K562 (cell line): Measurements from ENCODE around the gene MTHFD2. TPM values are rescaled to one million over a fixed set of nuclear protein-coding genes. Genes with fewer than 3 reads are reported as not detected.
A peak's percentile ranks its signal among the peaks of the same experiment; 100 is the strongest.

Source experiments
- CC2D1A ChIP-seq: fragments of 450-650 bp; IDR thresholded peaks from 2 replicates; pipeline ENCODE4 v1.6.1; 2017; ENCODE audit warnings: mild to moderate bottlenecking
- DACH1 ChIP-seq: fragments of 450-650 bp; IDR thresholded peaks from 2 replicates; pipeline ENCODE4 v1.6.1; 2018; ENCODE audit not compliant: partially characterized antibody
- DMBX1 ChIP-seq: fragments of 250-450 bp; sonication (Bioruptor Pico); IDR thresholded peaks from 2 replicates; pipeline ENCODE4 v1.8.0; 2022; ENCODE audit warnings: inconsistent platforms, mild to moderate bottlenecking, moderate library complexity, borderline replicate concordance
- EP300 ChIP-seq: IDR thresholded peaks from 2 replicates; pipeline ENCODE4 v1.6.1; 2012; ENCODE audit warnings: low read length, improper control_type of control experiment
- GATAD2A ChIP-seq: fragments of 450-650 bp; IDR thresholded peaks from 2 replicates; pipeline ENCODE4 v1.6.1; 2017
- GTF2B ChIP-seq: IDR thresholded peaks from 2 replicates; pipeline ENCODE4 v1.6.1; 2011; ENCODE audit not compliant: insufficient read length; ENCODE audit errors: extremely low read depth
- HDAC8 ChIP-seq: fragments of 450-650 bp; IDR thresholded peaks from 2 replicates; pipeline ENCODE4 v1.6.1; 2016; ENCODE audit warnings: mild to moderate bottlenecking, missing genetic modification characterization, moderate library complexity, missing compliant biosample characterization
- ILF3 ChIP-seq: fragments of 450-650 bp; IDR thresholded peaks from 2 replicates; pipeline ENCODE4 v1.6.1; 2018; ENCODE audit warnings: antibody characterized with exemption, mild to moderate bottlenecking, moderate library complexity, borderline replicate concordance
- SMC3 ChIP-seq: conservative IDR thresholded peaks from 2 replicates; pipeline ENCODE4 v1.6.1; 2011; ENCODE audit warnings: low read depth, low read length, improper control_type of control experiment; ENCODE audit not compliant: insufficient read depth
- ZNF197 ChIP-seq: fragments of 200-800 bp; sonication (Bioruptor generic); IDR thresholded peaks from 2 replicates; pipeline ENCODE4 v1.6.1; 2016; ENCODE audit warnings: low read depth, missing genetic modification characterization, missing compliant biosample characterization
- ZNF354B ChIP-seq: fragments of 250-450 bp; sonication (Bioruptor Pico); IDR thresholded peaks from 2 replicates; pipeline ENCODE4 v1.4.0; 2020
- polyA plus RNA-seq, 8 experiments: library from polyadenylated mRNA; depleted of rRNA in 4 of 8; stranded (reverse) in 5 of 8; unstranded in 3 of 8; fragments of >200 nt; fragmentation: Nextera tagmentation in 2 of 8; fragmentation: Illumina TruSeq in 1 of 8; extraction: Ambion mirVana in 2 of 8; extraction: Trizol in 1 of 8; gene quantifications; 2 replicates each; pipeline versions ENCODE4 v1.2.1 to v1.2.3, GENCODE V29; 2011 to 2014; ENCODE audit warnings: inconsistent platforms in 1 of 8, missing spikeins in 1 of 8
- total RNA-seq, 7 experiments: library from RNA; depleted of rRNA in 6 of 7; stranded (reverse); fragments of >200 nt in 6 of 7; fragmentation: Illumina TruSeq in 2 of 7; extraction: Trizol in 2 of 7; gene quantifications; 2 replicates each; pipeline versions ENCODE4 v1.2.1 to v1.2.3, GENCODE V29; 2011 to 2021; ENCODE audit warnings: low replicate concordance in 1 of 7
- TF ChIP-seq, protein P1 (sequence below): fragments of 450-650 bp; IDR thresholded peaks from 2 replicates; pipeline ENCODE4 v1.6.1; 2016; ENCODE audit warnings: low read depth
- TF ChIP-seq, protein P2 (sequence below): sonication (generic); formaldehyde crosslinking; IDR thresholded peaks from 2 replicates; pipeline ENCODE4 v1.8.0; 2022; ENCODE audit warnings: mild to moderate bottlenecking, missing genetic modification reagents
- TF ChIP-seq, protein P3 (sequence below): fragments of 450-650 bp; IDR thresholded peaks from 2 replicates; pipeline ENCODE4 v1.6.1; 2018; ENCODE audit warnings: mild to moderate bottlenecking, low read depth; ENCODE audit not compliant: partially characterized antibody

MTHFD2 gene
- total and polyA plus RNA-seq, 9 of the 15 experiments (the other 6 are each of a cell fraction or from before 2014, with no cell fraction given) = 113 to 520 (median 234) TPM

GRCh38 chr2:74250189-74250631, 51.8 kb downstream of the MTHFD2 start (continued):
- TF ChIP-seq, protein P1, sequence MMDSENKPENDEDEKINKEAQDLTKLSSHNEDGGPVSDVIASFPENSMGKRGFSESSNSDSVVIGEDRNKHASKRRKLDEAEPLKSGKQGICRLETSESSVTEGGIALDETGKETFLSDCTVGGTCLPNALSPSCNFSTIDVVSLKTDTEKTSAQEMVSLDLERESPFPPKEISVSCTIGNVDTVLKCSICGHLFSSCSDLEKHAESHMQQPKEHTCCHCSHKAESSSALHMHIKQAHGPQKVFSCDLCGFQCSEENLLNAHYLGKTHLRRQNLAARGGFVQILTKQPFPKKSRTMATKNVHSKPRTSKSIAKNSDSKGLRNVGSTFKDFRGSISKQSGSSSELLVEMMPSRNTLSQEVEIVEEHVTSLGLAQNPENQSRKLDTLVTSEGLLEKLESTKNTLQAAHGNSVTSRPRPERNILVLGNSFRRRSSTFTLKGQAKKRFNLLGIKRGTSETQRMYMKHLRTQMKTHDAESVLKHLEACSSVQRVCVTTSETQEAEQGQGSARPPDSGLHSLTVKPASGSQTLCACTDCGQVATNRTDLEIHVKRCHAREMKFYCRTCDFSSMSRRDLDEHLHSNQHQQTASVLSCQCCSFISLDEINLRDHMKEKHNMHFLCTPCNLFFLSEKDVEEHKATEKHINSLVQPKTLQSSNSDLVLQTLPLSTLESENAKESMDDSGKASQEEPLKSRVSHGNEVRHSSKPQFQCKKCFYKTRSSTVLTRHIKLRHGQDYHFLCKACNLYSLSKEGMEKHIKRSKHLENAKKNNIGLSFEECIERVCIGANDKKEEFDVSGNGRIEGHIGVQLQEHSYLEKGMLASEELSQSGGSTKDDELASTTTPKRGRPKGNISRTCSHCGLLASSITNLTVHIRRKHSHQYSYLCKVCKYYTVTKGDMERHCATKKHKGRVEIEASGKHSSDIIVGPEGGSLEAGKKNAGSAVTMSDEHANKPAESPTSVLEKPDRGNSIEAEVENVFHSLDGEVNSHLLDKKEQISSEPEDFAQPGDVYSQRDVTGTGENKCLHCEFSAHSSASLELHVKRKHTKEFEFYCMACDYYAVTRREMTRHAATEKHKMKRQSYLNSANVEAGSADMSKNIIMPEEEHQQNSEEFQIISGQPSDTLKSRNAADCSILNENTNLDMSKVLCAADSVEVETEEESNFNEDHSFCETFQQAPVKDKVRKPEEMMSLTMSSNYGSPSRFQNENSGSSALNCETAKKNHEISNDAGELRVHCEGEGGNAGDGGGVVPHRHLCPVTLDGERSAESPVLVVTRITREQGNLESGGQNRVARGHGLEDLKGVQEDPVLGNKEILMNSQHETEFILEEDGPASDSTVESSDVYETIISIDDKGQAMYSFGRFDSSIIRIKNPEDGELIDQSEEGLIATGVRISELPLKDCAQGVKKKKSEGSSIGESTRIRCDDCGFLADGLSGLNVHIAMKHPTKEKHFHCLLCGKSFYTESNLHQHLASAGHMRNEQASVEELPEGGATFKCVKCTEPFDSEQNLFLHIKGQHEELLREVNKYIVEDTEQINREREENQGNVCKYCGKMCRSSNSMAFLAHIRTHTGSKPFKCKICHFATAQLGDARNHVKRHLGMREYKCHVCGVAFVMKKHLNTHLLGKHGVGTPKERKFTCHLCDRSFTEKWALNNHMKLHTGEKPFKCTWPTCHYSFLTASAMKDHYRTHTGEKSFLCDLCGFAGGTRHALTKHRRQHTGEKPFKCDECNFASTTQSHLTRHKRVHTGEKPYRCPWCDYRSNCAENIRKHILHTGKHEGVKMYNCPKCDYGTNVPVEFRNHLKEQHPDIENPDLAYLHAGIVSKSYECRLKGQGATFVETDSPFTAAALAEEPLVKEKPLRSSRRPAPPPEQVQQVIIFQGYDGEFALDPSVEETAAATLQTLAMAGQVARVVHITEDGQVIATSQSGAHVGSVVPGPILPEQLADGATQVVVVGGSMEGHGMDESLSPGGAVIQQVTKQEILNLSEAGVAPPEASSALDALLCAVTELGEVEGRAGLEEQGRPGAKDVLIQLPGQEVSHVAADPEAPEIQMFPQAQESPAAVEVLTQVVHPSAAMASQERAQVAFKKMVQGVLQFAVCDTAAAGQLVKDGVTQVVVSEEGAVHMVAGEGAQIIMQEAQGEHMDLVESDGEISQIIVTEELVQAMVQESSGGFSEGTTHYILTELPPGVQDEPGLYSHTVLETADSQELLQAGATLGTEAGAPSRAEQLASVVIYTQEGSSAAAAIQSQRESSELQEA = no peak
- TF ChIP-seq SMC3 = peak; percentile 80
- TF ChIP-seq, protein P2, sequence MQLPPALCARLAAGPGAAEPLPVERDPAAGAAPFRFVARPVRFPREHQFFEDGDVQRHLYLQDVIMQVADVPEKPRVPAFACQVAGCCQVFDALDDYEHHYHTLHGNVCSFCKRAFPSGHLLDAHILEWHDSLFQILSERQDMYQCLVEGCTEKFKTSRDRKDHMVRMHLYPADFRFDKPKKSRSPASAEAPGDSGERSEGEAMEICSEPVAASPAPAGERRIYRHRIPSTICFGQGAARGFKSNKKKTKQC (CRISPR knock-in tag) = no peak
- TF ChIP-seq GATAD2A = no peak
- TF ChIP-seq ZNF197 (CRISPR knock-in tag) = no peak
- peak; percentile 43; the same call in 1 of the 2 replicates for TF ChIP-seq CC2D1A
- TF ChIP-seq EP300 = no peak; the same call in 1 of the 2 replicates
- no peak for TF ChIP-seq DACH1
- no peak for TF ChIP-seq DMBX1 (CRISPR knock-in tag)
- no peak for TF ChIP-seq GTF2B
- no peak for TF ChIP-seq HDAC8 (tag)
- TF ChIP-seq, protein P3, sequence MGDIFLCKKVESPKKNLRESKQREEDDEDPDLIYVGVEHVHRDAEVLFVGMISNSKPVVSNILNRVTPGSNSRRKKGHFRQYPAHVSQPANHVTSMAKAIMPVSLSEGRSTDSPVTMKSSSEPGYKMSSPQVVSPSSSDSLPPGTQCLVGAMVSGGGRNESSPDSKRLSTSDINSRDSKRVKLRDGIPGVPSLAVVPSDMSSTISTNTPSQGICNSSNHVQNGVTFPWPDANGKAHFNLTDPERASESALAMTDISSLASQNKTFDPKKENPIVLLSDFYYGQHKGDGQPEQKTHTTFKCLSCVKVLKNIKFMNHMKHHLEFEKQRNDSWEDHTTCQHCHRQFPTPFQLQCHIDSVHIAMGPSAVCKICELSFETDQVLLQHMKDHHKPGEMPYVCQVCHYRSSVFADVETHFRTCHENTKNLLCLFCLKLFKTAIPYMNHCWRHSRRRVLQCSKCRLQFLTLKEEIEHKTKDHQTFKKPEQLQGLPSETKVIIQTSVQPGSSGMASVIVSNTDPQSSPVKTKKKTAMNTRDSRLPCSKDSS = no peak
- no peak for TF ChIP-seq ILF3
- TF ChIP-seq ZNF354B (CRISPR knock-in tag) = no peak
